ENCODE measurements around the gene TNNT1. TPM values are rescaled to one million over a fixed set of nuclear protein-coding genes. Genes with fewer than 3 reads are reported as not detected.

The TNNT1 gene
- polyA plus RNA-seq, 1 experiment, result 10.4 TPM

DNA sequence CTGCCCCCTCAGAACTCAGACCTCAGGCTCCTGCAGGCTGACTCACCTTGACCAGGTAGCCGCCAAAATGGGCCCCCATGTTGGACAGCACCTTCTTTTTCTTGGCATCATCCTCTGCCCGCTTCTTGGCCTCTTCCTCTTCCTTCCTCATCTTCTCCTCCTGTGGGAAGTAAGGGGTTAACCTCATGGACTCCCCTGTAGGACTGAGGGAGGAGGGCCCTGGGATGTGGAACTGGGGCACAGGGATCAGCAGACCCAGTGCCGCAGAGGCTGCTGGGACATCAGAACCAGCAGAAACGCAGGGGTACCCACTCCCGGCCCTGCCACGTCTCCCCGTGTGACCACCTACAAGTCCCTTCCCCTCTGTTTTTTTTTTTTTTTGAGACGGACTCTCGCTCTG is 11.1 kb downstream of the TNNT1 start:
- CTCF ChIA-PET, result no interaction called here

DNA sequence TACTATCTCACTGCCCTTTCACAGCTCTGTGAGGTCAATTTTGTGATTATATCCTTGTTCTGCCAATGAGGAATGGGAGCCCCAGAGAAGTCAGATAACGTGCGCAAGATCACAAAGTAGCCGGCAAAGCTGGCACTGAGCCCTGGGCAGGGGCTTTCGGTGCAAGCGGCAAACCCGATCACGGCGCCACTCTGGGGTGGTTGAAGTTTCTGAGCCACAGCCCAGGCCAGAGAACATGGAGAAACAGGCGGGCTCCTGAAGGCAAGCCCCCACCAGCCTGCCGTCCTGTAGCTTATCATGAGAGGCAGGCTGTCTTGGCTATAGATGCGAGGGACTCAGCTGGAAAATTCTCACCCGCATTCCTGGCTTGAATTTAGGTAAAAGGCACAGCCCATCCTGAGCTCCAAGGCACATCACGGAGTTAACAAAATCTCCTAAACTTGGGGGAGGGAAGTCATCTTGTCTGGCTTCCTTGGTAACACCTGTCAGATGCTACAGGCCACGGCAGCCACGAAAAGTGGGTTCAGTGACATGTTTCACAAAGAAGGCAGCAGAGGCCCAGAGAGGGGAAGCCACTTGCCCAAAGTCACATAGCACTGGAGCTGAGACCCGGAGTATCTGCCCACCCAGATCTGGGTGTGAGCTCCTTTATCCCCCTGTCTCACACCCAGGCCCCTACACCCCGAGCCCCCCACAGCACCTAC is 12.5 kb downstream of the TNNT1 start:
- H3K36me3 ChIP-seq (ENCODE audit: control insufficient read depth, insufficient read depth, low read length), result no peaks in the 10 kb centered on the region
- no peak for DNase-seq (ENCODE audit: low read depth)
- TF ChIP-seq, protein P1, sequence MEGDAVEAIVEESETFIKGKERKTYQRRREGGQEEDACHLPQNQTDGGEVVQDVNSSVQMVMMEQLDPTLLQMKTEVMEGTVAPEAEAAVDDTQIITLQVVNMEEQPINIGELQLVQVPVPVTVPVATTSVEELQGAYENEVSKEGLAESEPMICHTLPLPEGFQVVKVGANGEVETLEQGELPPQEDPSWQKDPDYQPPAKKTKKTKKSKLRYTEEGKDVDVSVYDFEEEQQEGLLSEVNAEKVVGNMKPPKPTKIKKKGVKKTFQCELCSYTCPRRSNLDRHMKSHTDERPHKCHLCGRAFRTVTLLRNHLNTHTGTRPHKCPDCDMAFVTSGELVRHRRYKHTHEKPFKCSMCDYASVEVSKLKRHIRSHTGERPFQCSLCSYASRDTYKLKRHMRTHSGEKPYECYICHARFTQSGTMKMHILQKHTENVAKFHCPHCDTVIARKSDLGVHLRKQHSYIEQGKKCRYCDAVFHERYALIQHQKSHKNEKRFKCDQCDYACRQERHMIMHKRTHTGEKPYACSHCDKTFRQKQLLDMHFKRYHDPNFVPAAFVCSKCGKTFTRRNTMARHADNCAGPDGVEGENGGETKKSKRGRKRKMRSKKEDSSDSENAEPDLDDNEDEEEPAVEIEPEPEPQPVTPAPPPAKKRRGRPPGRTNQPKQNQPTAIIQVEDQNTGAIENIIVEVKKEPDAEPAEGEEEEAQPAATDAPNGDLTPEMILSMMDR (IDR thresholded peaks at IDR 0.05; ENCODE audit: insufficient read depth, low read depth, low read length), result no peak
- CTCF ChIA-PET, result interaction anchor here (0.6 to 2.0 kb wide), 8 partner anchors 10 to 368 kb away, joined by 3 to 10 read pairs (median 4); no protein-coding TSS in a partner anchor
- POLR2A ChIA-PET, result no interaction called here
- peaks cover 2% of the 10 kb centered on the region; the same call in 1 of the 2 replicates for H3K27me3 ChIP-seq (ENCODE audit: control insufficient read depth, insufficient read depth, low read length)
- no peak overlapping the region for H3K4me3 ChIP-seq (ENCODE audit: low read depth, low read length)

More for the DNA sequence above, 11.1 kb downstream of the TNNT1 start:
- no peaks in the 10 kb centered on the region for H3K36me3 ChIP-seq (ENCODE audit: control insufficient read depth, insufficient read depth, low read length)
- POLR2A ChIA-PET, result no interaction called here
- TF ChIP-seq, protein P1 (IDR thresholded peaks at IDR 0.05; ENCODE audit: insufficient read depth, low read depth, low read length), result no peak
- DNase-seq (ENCODE audit: low read depth), result no peak
- H3K4me3 ChIP-seq (ENCODE audit: low read depth, low read length), result no peak overlapping the region
- peaks cover 2% of the 10 kb centered on the region; the same call in 1 of the 2 replicates for H3K27me3 ChIP-seq (ENCODE audit: control insufficient read depth, insufficient read depth, low read length)

DNA sequence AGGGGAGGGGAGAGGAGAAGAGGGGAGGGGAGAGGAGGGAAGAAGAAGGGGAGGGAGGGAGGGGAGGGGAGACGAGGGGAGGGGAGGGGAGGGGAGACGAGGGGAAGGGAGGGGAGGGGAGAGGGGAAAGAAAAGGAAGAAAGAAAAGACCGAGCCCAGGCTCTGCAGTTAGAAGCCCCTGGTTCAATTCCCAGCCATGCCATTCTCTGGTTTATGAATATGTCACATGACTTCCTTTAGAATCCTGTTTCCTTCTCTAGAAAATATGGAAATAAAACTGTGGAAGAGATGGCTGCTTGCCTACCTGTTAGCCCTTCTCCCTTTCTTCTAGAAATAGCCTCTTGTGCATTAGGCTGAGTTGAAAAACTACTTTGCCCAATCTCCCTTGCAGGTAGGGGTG is 14.3 kb downstream of the TNNT1 start:
- DNase-seq (ENCODE audit: low read depth), result no peak
- Histone ChIP-seq H3K4me3 (ENCODE audit: low read depth, low read length) (no peak overlapping the region), H3K36me3 (ENCODE audit: control insufficient read depth, insufficient read depth, low read length) (no peaks in the 10 kb centered on the region), H3K27me3 (ENCODE audit: control insufficient read depth, insufficient read depth, low read length) (peaks cover 6% of the 10 kb centered on the region)
- TF ChIP-seq, protein P1 (IDR thresholded peaks at IDR 0.05; ENCODE audit: insufficient read depth, low read depth, low read length), result no peak
- CTCF ChIA-PET, result interaction anchor here (1.1 to 1.3 kb wide), 2 partner anchors 17 to 25 kb away, joined by 3 read pairs; partner anchors contain the start of gene PPP1R12C
- POLR2A ChIA-PET, result no interaction called here

DNA sequence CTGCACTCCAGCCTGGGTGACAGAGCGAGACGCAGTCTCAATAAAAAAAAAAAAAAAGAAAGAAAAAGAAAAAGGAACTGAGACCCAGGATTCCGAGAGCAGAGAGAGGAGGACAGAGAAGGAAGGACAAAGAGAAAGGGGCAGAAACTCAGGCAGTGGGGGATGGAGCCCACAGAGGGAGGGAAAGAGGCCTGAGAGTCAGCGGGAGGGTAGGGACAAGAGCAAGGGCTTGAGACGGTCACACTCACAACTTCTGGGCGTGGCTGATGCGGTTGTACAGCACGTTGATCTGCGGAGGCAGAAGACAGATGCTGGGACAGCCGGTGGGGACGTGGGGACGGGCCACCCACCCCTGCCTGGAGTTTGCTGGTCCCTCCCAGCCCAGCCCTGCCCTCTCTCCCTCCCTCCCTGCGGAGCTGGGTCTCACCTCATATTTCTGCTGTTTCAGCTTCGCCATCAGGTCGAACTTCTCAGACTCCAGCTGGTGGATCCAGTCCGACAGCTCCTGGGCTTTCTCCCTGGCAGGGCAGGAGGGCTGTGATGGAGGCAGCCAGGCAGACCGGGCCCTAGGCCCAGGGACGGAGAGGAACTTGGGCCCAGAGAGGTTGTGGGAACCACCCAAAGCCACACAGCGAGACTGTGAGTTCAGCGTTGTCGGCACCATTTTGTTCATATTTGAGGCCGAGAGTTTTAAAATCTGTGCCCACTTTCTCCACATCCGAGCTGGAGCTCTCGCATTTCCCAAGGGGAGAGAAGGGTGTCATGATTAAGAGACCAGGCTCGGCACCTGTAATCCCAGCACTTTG is 15.2 kb downstream of the TNNT1 start:
- peaks cover 8% of the 10 kb centered on the region for H3K27me3 ChIP-seq (ENCODE audit: control insufficient read depth, insufficient read depth, low read length)
- ChIA-PET CTCF (interaction anchor here (1.0 to 1.9 kb wide), 6 partner anchors 16 to 370 kb away, joined by 3 to 5 read pairs (median 4); partner anchors contain the start of genes DNAAF3 and PPP1R12C), POLR2A (no interaction called here)
- TF ChIP-seq, protein P1 (IDR thresholded peaks at IDR 0.05; ENCODE audit: insufficient read depth, low read depth, low read length), result no peak
- no peak for DNase-seq (ENCODE audit: low read depth)
- H3K4me3 ChIP-seq (ENCODE audit: low read depth, low read length), result no peak overlapping the region
- H3K36me3 ChIP-seq (ENCODE audit: control insufficient read depth, insufficient read depth, low read length), result no peaks in the 10 kb centered on the region
